Mesothelial cell of epicardium (in vitro differentiated cells): ENCODE data around the gene FYB1. TPM values are rescaled to one million over a fixed set of nuclear protein-coding genes. Genes with fewer than 3 reads are reported as not detected.
A peak's percentile ranks its signal among the peaks of the same experiment; 100 is the strongest.

Source experiments
- DNase-seq, 2 experiments: peaks; one replicate each; pipeline ENCODE4 v3.0.0; 2021; ENCODE audit warnings: low spot score in 2 of 2; ENCODE audit not compliant: unreplicated experiment in 2 of 2
- H3K27ac Mint-ChIP-seq: 2 replicates; pipeline ENCODE4 v1.8.0; 2021; ENCODE audit warnings: mixed read lengths
- H3K27me3 Mint-ChIP-seq: 2 replicates; pipeline ENCODE4 v1.8.0; 2021; ENCODE audit warnings: low read depth, mixed read lengths
- H3K36me3 Mint-ChIP-seq: 2 replicates; pipeline ENCODE4 v1.8.0; 2021; ENCODE audit warnings: mixed read lengths
- H3K4me1 Mint-ChIP-seq: 2 replicates; pipeline ENCODE4 v1.8.0; 2021; ENCODE audit warnings: mixed read lengths
- H3K4me3 Mint-ChIP-seq: 2 replicates; pipeline ENCODE4 v1.8.0; 2021; ENCODE audit warnings: mild to moderate bottlenecking, moderate library complexity, mixed read lengths
- H3K9me3 Mint-ChIP-seq: 2 replicates; pipeline ENCODE4 v1.8.0; 2021; ENCODE audit warnings: mixed read lengths
- CTCF ChIP-seq: fragments of 200-600 bp; sonication (generic); IDR thresholded peaks from one replicate; pipeline ENCODE4 v1.5.0; 2021; ENCODE audit warnings: antibody characterized with exemption; ENCODE audit not compliant: unreplicated experiment
- total RNA-seq: library from RNA; stranded (reverse); gene quantifications from 3 replicates; pipeline ENCODE4 v1.2.1, GENCODE V29; 2021

The FYB1 gene
- total RNA-seq, 1 donor from 2014 or later: 1.5 TPM

GRCh38 chr5:39177631-39177964 lies 41.8 kb downstream of the FYB1 start:
- Mint-ChIP-seq H3K27me3 (no peaks in the 10 kb centered on the region), H3K36me3 (peaks cover 6% of the 10 kb centered on the region), H3K9me3 (peaks cover 15% of the 10 kb centered on the region), H3K4me3 (no peak overlapping the region), H3K4me1 (peaks cover 20% of the 10 kb centered on the region), H3K27ac (no peak overlapping the region)
- no peak for TF ChIP-seq CTCF
- DNase-seq: no peak

GRCh38 chr5:39176759-39177630 lies 42.4 kb downstream of the FYB1 start:
- TF ChIP-seq CTCF: no peak
- H3K27ac Mint-ChIP-seq: no peak overlapping the region
- no peaks in the 10 kb centered on the region for H3K27me3 Mint-ChIP-seq
- peaks cover 20% of the 10 kb centered on the region for H3K4me1 Mint-ChIP-seq
- no peak for DNase-seq
- H3K36me3 Mint-ChIP-seq: peaks cover 6% of the 10 kb centered on the region
- peaks cover 15% of the 10 kb centered on the region for H3K9me3 Mint-ChIP-seq
- H3K4me3 Mint-ChIP-seq: no peak overlapping the region

GRCh38 chr5:39175273-39175955 lies 43.9 kb downstream of the FYB1 start:
- TF ChIP-seq CTCF: no peak

GRCh38 chr5:39173069-39173468 lies 46.3 kb downstream of the FYB1 start:
- H3K9me3 Mint-ChIP-seq: peaks cover 15% of the 10 kb centered on the region

More at GRCh38 chr5:39175273-39175955, 43.9 kb downstream of the FYB1 start:
- peak overlapping the region; percentile 52 for H3K27ac Mint-ChIP-seq
- no peaks in the 10 kb centered on the region for H3K27me3 Mint-ChIP-seq
- peaks cover 20% of the 10 kb centered on the region for H3K4me1 Mint-ChIP-seq
- no peak overlapping the region for H3K4me3 Mint-ChIP-seq
- DNase-seq: no peak
- H3K9me3 Mint-ChIP-seq: peaks cover 15% of the 10 kb centered on the region
- peaks cover 6% of the 10 kb centered on the region for H3K36me3 Mint-ChIP-seq

GRCh38 chr5:39172593-39172992 lies 46.8 kb downstream of the FYB1 start:
- DNase-seq: no peak
- Mint-ChIP-seq H3K9me3 (peaks cover 15% of the 10 kb centered on the region), H3K4me3 (no peak overlapping the region), H3K36me3 (peaks cover 6% of the 10 kb centered on the region), H3K27me3 (no peaks in the 10 kb centered on the region), H3K27ac (no peak overlapping the region), H3K4me1 (peaks cover 12% of the 10 kb centered on the region)
- no peak for TF ChIP-seq CTCF

More at GRCh38 chr5:39173069-39173468, 46.3 kb downstream of the FYB1 start:
- Mint-ChIP-seq H3K4me3 (no peak overlapping the region), H3K4me1 (peaks cover 15% of the 10 kb centered on the region), H3K27ac (no peak overlapping the region), H3K27me3 (no peaks in the 10 kb centered on the region), H3K36me3 (peaks cover 6% of the 10 kb centered on the region)
- no peak for TF ChIP-seq CTCF
- no peak for DNase-seq
